Putamen (tissue), 1 donor: ENCODE data around the gene SF3B2.
A peak's percentile ranks its signal among the peaks of the same experiment; 100 is the strongest.
"Not testable (repeated sequence)": the region's sequence is repeated elsewhere in the genome, so short reads cannot be mapped to it uniquely, and the experiment has no call there.

ENCODE experiments used
- DNase-seq: peaks from one replicate; pipeline ENCODE4 v3.0.0-alpha.2; 2016; ENCODE audit warnings: low spot score

SF3B2 gene

GRCh38 chr11:66076561-66076960 lies 24.4 kb downstream of the SF3B2 start:
- no peak for DNase-seq

- no peak for DNase-seq
These were observed 25.8 kb downstream of the SF3B2 start for GRCh38 chr11:66077927-66078326.

GRCh38 chr11:66078949-66079348 lies 26.8 kb downstream of the SF3B2 start:
- DNase-seq = not testable (repeated sequence)

- DNase-seq = no peak
These were observed 28.1 kb downstream of the SF3B2 start for GRCh38 chr11:66080055-66080817.

- DNase-seq = no peak
These were observed 29.3 kb downstream of the SF3B2 start for GRCh38 chr11:66081505-66081904.

GRCh38 chr11:66082946-66083698 lies 31.0 kb downstream of the SF3B2 start:
- DNase-seq = no peak

GRCh38 chr11:66083767-66084166 lies 31.6 kb downstream of the SF3B2 start:
- no peak for DNase-seq

GRCh38 chr11:66084821-66085475 lies 32.8 kb downstream of the SF3B2 start:
- peak; percentile 66 for DNase-seq

- no peak for DNase-seq
These were observed 35.2 kb downstream of the SF3B2 start for GRCh38 chr11:66087148-66087908.

GRCh38 chr11:66089067-66089466 lies 36.9 kb downstream of the SF3B2 start:
- DNase-seq = no peak

GRCh38 chr11:66090288-66090687 lies 38.1 kb downstream of the SF3B2 start:
- no peak for DNase-seq

- DNase-seq = not testable (repeated sequence)
These were observed 40.0 kb downstream of the SF3B2 start for GRCh38 chr11:66092125-66092524.

GRCh38 chr11:66099746-66100145 lies 47.6 kb downstream of the SF3B2 start:
- DNase-seq = not testable (repeated sequence)

- DNase-seq = peak; percentile 63
These were observed 48.3 kb downstream of the SF3B2 start for GRCh38 chr11:66100272-66101065.

- DNase-seq = no peak
These were observed 48.9 kb downstream of the SF3B2 start for GRCh38 chr11:66101066-66101464.

- no peak for DNase-seq
These were observed 52.0 kb downstream of the SF3B2 start for GRCh38 chr11:66104057-66104638.

GRCh38 chr11:66106786-66107599 lies 54.8 kb downstream of the SF3B2 start:
- DNase-seq = no peak

GRCh38 chr11:66107600-66108510 lies 55.7 kb downstream of the SF3B2 start:
- no peak for DNase-seq

- DNase-seq = no peak
These were observed 57.1 kb downstream of the SF3B2 start for GRCh38 chr11:66109294-66109693.
